ENCODE measurements around the gene EMC8.

- TF ChIP-seq CTCF (tag by site-specific recombination; IDR thresholded peaks at IDR 0.05), result no peak
- no peak for TF ChIP-seq ZNF785 (tag by site-specific recombination; IDR thresholded peaks at IDR 0.05)
- TF ChIP-seq PBX3 (CRISPR knock-in tag; IDR thresholded peaks at IDR 0.05), result no peak
- TF ChIP-seq ZNF398 (tag by site-specific recombination; IDR thresholded peaks at IDR 0.05), result no peak
- TF ChIP-seq ZNF211 (tag by site-specific recombination; IDR thresholded peaks at IDR 0.05; ENCODE audit: low read depth), result no peak
- no peak for TF ChIP-seq TCF7L2 (IDR thresholded peaks at IDR 0.05; ENCODE audit: borderline replicate concordance, low read depth, low read length)
These were observed 40.4 kb upstream of the EMC8 start for GRCh38 chr16:85839681-85840240.

Measured in HEK293 (cell line).